Endothelial cell of umbilical vein (primary cell): Measurements from ENCODE around the gene FOXJ3. TPM values are rescaled to one million over a fixed set of nuclear protein-coding genes. Genes with fewer than 3 reads are reported as not detected.

Experiments used
- BruUV-seq: library from RNA; stranded (reverse); fragments of 400-500 nt; replicated peaks from 2 replicates; lab custom pipeline; 2021; lab: Mats Ljungman, UMichigan
- CTCF ChIA-PET: fragments of 300-600, 350-600 bp; sonication (Branson Sonifier 250); formaldehyde crosslinking; loops from one replicate; lab custom pipeline; 2021; ENCODE audit warnings: antibody characterized with exemption, inconsistent platforms; lab: Charles Lee
- POLR2A ChIA-PET: fragments of 300-600, 350-600 bp; sonication (Branson Sonifier 250); formaldehyde crosslinking; loops from one replicate; lab custom pipeline; 2021; ENCODE audit warnings: antibody characterized with exemption, inconsistent platforms; lab: Charles Lee
- DNase-seq: peaks from one replicate; pipeline ENCODE4 v3.0.0-alpha.2; 2011; ENCODE audit warnings: low read depth, low spot score
- FAIRE-seq: peaks from 2 replicates; lab custom pipeline; 2011; peaks lifted over from hg19 to GRCh38; lab: Jason Lieb, UNC
- H2AFZ ChIP-seq: 2 replicates; pipeline ENCODE4 v1.6.0; 2012; ENCODE audit warnings: low read depth, low read length, control low read depth, inconsistent platforms
- H3K27ac ChIP-seq: 2 replicates; pipeline ENCODE4 v1.5.1; 2011; ENCODE audit warnings: low read depth, mild to moderate bottlenecking, control low read depth, low read length, moderate library complexity; ENCODE audit not compliant: insufficient read depth
- H3K27me3 ChIP-seq, 2 experiments: 2 replicates each; pipeline versions ENCODE4 v1.6.0 to v1.6.1; 2011; ENCODE audit warnings: low read length in 2 of 2, mixed read lengths in 1 of 2; ENCODE audit not compliant: control insufficient read depth in 2 of 2, insufficient read depth in 2 of 2
- H3K36me3 ChIP-seq, 2 experiments: 2 replicates in 1 of 2; 3 replicates in 1 of 2; pipeline ENCODE4 v1.5.1; 2011; ENCODE audit warnings: low read length in 2 of 2, mild to moderate bottlenecking in 1 of 2, moderate library complexity in 1 of 2; ENCODE audit not compliant: control insufficient read depth in 2 of 2, insufficient read depth in 2 of 2; ENCODE audit errors: extremely low read depth in 1 of 2
- H3K4me1 ChIP-seq: 3 replicates; pipeline ENCODE4 v1.5.1; 2011; ENCODE audit warnings: mild to moderate bottlenecking, low read length; ENCODE audit not compliant: control insufficient read depth, insufficient read depth; ENCODE audit errors: extremely low read depth
- H3K4me2 ChIP-seq: 2 replicates; pipeline ENCODE4 v1.6.1; 2011; ENCODE audit warnings: low read length, control low read depth, mixed read lengths; ENCODE audit not compliant: insufficient read depth
- H3K4me3 ChIP-seq, 3 experiments: fragments of 200-600 bp in 1 of 3; sonication (generic), shearing (Covaris generic) in 1 of 3; replicated peaks in 1 of 3; 2 replicates each; pipeline ENCODE4 v1.5.1; 2011 to 2016; ENCODE audit warnings: control low read depth in 3 of 3, low read length in 3 of 3, mild to moderate bottlenecking in 2 of 3, inconsistent platforms in 1 of 3, low read depth in 1 of 3, moderate library complexity in 1 of 3; ENCODE audit not compliant: insufficient read depth in 1 of 3
- H3K79me2 ChIP-seq: 2 replicates; pipeline ENCODE4 v1.6.0; 2012; ENCODE audit warnings: low read length, inconsistent platforms; ENCODE audit not compliant: control insufficient read depth, insufficient read depth
- H3K9ac ChIP-seq: replicated peaks from 2 replicates; pipeline ENCODE3; 2011; ENCODE audit warnings: low read length, control low read depth; ENCODE audit not compliant: insufficient read depth; ENCODE audit errors: extremely low read depth
- H3K9me1 ChIP-seq: replicated peaks from 3 replicates; pipeline ENCODE4 v1.6.0; 2011; ENCODE audit warnings: mild to moderate bottlenecking, low read length; ENCODE audit not compliant: control insufficient read depth, insufficient read depth; ENCODE audit errors: extremely low read depth
- H3K9me3 ChIP-seq: replicated peaks from 2 replicates; pipeline ENCODE4 v1.5.1; 2012; ENCODE audit warnings: low read length, inconsistent platforms; ENCODE audit not compliant: control insufficient read depth, insufficient read depth
- H4K20me1 ChIP-seq: replicated peaks from 2 replicates; pipeline ENCODE3; 2011; ENCODE audit warnings: mild to moderate bottlenecking, low read length; ENCODE audit not compliant: control insufficient read depth, insufficient read depth; ENCODE audit errors: extremely low read depth
- EZH2 ChIP-seq: IDR thresholded peaks from 2 replicates; pipeline ENCODE4 v1.6.1; 2012; ENCODE audit warnings: borderline replicate concordance, low read depth, mild to moderate bottlenecking, moderate library complexity, low read length, inconsistent platforms; ENCODE audit not compliant: severe bottlenecking
- FOS ChIP-seq: IDR thresholded peaks from 2 replicates; pipeline ENCODE4 v1.6.1; 2011; ENCODE audit warnings: mild to moderate bottlenecking, low read length, moderate library complexity, borderline replicate concordance; ENCODE audit not compliant: insufficient read depth
- GATA2 ChIP-seq: IDR thresholded peaks from 2 replicates; pipeline ENCODE4 v1.7.0; 2011; ENCODE audit warnings: low read depth, mild to moderate bottlenecking, moderate library complexity, mixed read lengths, low read length; ENCODE audit not compliant: insufficient read length, insufficient read depth
- JUN ChIP-seq: IDR thresholded peaks from 2 replicates; pipeline ENCODE4 v1.6.1; 2011; ENCODE audit warnings: borderline replicate concordance, low read depth; ENCODE audit not compliant: insufficient read length, insufficient read depth
- MYC ChIP-seq: IDR thresholded peaks from one replicate; pipeline ENCODE4 v1.6.1; 2011; ENCODE audit warnings: mild to moderate bottlenecking, low read depth, low read length
- POLR2A ChIP-seq: IDR thresholded peaks from 2 replicates; pipeline ENCODE4 v1.6.1; 2012; ENCODE audit warnings: low read depth, mild to moderate bottlenecking, control low read depth, low read length
- POLR2AphosphoS5 ChIP-seq: IDR thresholded peaks from 2 replicates; pipeline ENCODE4 v1.6.1; 2012; ENCODE audit warnings: low read depth, mild to moderate bottlenecking, control low read depth, low read length, moderate library complexity; ENCODE audit not compliant: insufficient read depth
- dilution Hi-C: fragments of 300-500 bp; cut with MboI; formaldehyde crosslinking; loops from one replicate; pipeline ENCODE4 v1.15.0; 2019; ENCODE audit warnings: low sequenced_read_pairs; ENCODE audit not compliant: extremely low pct_ligation_motif_present
- intact Hi-C: fragments of 100-400 bp; cut with micrococcal nuclease; formaldehyde crosslinking; loops from one replicate; pipeline ENCODE4 v1.10.0; 2022
- polyA plus RNA-seq, 4 experiments: library from polyadenylated mRNA; depleted of rRNA in 3 of 4; stranded (reverse) in 3 of 4; unstranded in 1 of 4; fragments of >200 nt; gene quantifications; 2 replicates each; pipeline versions ENCODE4 v1.2.1 to v1.2.3, GENCODE V29; 2011 to 2012; ENCODE audit warnings: missing spikeins in 1 of 4
- total RNA-seq: library from RNA; stranded (reverse); gene quantifications from 2 replicates; pipeline ENCODE4 v1.2.3, GENCODE V29; 2021
- TF ChIP-seq, protein P1 (sequence below): IDR thresholded peaks from 2 replicates; pipeline ENCODE4 v1.6.1; 2011; ENCODE audit not compliant: insufficient read depth, insufficient read length
- TF ChIP-seq, protein P2 (sequence below), 2 donors: IDR thresholded peaks; 1 replicate in 1 of 2; 2 replicates in 1 of 2; pipeline ENCODE4 v1.5.1; 2011; ENCODE audit warnings: low read length in 2 of 2, mild to moderate bottlenecking in 2 of 2, moderate library complexity in 2 of 2, control low read depth in 1 of 2, inconsistent platforms in 1 of 2, low read depth in 1 of 2; ENCODE audit not compliant: insufficient read depth in 1 of 2; ENCODE audit errors: extremely low read depth in 1 of 2

The FOXJ3 gene
- total and polyA plus RNA-seq, 2 donors (not counting 3 experiments of a cell fraction or from before 2014, with no cell fraction given), result 34.7 to 38.8 TPM

DNA sequence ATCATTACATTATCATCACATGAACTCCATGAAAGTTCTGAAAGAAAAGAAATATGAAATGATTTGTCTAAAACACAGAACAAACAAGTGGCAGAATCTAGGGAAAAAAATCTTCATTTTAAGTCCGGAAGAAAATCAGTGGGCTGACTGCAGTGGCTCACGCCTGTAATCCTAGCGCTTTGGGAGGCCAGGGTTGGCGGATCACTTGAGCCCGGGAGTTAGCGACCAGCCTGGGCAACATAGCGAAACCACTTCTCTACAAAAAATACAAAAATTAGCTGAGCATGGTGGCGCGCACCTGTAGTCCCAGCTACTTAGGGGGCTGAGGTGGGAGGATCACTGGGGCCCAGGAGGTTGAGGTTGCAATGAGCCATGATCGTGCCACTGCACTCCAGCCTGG is 4.8 kb downstream of the FOXJ3 start:
- Histone ChIP-seq H3K4me1 (peaks cover 10% of the 10 kb centered on the region), H3K4me2 (no peak overlapping the region), H3K36me3 (no peaks in the 10 kb centered on the region), H3K9ac (no peak overlapping the region), H3K79me2 (peaks cover 95% of the 10 kb centered on the region), H2AFZ (no peak overlapping the region), H3K9me3 (no peaks in the 10 kb centered on the region), H3K4me3 (no peak overlapping the region), H3K27me3 (no peaks in the 10 kb centered on the region), H3K9me1 (no peaks in the 10 kb centered on the region), H3K27ac (no peak overlapping the region), H4K20me1 (peaks cover 15% of the 10 kb centered on the region)
- POLR2A ChIA-PET, result no interaction called here
- DNase-seq (no peak), FAIRE-seq (no peak)
- BruUV-seq, result no TSS peak
- CTCF ChIA-PET, result interaction anchor here (2.1 kb wide), 1 partner anchor 157 kb away, joined by 6 read pairs; no protein-coding TSS in a partner anchor
- intact Hi-C loops, result loop anchor here (10.0 kb wide), 2 partner anchors 115 to 355 kb away; partner anchors contain the start of gene YBX1
- TF ChIP-seq POLR2AphosphoS5 (no peak), FOS (no peak), POLR2A (no peak), EZH2 (no peak), JUN (no peak), GATA2 (no peak), MYC (no peak)
- TF ChIP-seq, protein P1, sequence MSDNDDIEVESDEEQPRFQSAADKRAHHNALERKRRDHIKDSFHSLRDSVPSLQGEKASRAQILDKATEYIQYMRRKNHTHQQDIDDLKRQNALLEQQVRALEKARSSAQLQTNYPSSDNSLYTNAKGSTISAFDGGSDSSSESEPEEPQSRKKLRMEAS, result no peak
- TF ChIP-seq, protein P2, sequence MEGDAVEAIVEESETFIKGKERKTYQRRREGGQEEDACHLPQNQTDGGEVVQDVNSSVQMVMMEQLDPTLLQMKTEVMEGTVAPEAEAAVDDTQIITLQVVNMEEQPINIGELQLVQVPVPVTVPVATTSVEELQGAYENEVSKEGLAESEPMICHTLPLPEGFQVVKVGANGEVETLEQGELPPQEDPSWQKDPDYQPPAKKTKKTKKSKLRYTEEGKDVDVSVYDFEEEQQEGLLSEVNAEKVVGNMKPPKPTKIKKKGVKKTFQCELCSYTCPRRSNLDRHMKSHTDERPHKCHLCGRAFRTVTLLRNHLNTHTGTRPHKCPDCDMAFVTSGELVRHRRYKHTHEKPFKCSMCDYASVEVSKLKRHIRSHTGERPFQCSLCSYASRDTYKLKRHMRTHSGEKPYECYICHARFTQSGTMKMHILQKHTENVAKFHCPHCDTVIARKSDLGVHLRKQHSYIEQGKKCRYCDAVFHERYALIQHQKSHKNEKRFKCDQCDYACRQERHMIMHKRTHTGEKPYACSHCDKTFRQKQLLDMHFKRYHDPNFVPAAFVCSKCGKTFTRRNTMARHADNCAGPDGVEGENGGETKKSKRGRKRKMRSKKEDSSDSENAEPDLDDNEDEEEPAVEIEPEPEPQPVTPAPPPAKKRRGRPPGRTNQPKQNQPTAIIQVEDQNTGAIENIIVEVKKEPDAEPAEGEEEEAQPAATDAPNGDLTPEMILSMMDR (IDR thresholded peaks at IDR 0.05; ENCODE audit: extremely low read depth in 1 of 2, insufficient read depth in 1 of 2, low read depth in 1 of 2, low read length in 2 of 2), result no peak
- dilution Hi-C loops, result no loop called here
